Measurements from ENCODE around the gene PHACTR2.

DNA sequence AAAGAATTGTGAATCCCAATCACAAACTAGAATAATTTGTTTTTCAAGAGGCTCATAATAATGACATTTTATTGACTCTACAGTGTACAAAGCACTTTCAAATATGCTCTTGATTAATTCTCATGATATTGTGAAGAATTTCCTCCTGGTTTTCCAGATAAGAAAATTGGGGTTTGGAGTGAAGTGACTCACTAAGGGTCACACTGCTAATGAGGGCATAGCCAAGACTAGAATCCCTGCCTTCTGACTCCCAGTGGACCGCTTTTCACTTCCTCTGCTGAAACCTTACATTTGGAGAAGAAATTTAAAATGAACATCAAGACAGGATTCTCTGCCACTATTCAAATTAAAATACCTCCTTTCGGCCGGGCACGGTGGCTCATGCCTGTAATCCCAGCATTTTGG, 127.1 kb downstream of the PHACTR2 start:
- TF ChIP-seq, protein P1, sequence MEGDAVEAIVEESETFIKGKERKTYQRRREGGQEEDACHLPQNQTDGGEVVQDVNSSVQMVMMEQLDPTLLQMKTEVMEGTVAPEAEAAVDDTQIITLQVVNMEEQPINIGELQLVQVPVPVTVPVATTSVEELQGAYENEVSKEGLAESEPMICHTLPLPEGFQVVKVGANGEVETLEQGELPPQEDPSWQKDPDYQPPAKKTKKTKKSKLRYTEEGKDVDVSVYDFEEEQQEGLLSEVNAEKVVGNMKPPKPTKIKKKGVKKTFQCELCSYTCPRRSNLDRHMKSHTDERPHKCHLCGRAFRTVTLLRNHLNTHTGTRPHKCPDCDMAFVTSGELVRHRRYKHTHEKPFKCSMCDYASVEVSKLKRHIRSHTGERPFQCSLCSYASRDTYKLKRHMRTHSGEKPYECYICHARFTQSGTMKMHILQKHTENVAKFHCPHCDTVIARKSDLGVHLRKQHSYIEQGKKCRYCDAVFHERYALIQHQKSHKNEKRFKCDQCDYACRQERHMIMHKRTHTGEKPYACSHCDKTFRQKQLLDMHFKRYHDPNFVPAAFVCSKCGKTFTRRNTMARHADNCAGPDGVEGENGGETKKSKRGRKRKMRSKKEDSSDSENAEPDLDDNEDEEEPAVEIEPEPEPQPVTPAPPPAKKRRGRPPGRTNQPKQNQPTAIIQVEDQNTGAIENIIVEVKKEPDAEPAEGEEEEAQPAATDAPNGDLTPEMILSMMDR (IDR thresholded peaks at IDR 0.05) = no peak
- TF ChIP-seq POLR2A (IDR thresholded peaks at IDR 0.05) = no peak
